ENCODE measurements around the gene STAP2.

Gene STAP2

GRCh38 chr19:4366666-4367335 lies 28.2 kb upstream of the STAP2 start:
- Mint-ChIP-seq H3K4me1 (ENCODE audit: low read depth in 2 of 2) (peaks cover 16 to 25% of the 10 kb centered on the region in 2 donors), H3K4me3 (no peak overlapping the region), H3K27me3 (no peaks in the 10 kb centered on the region), H3K36me3 (ENCODE audit: insufficient read depth) (peaks cover 55% of the 10 kb centered on the region), H3K9me3 (no peaks in the 10 kb centered on the region), H3K27ac (peak overlapping the region in 1 of 2 donors; percentile 84)
- DNase-seq = no peak
- ATAC-seq (replicated peaks) = no peak

DNA sequence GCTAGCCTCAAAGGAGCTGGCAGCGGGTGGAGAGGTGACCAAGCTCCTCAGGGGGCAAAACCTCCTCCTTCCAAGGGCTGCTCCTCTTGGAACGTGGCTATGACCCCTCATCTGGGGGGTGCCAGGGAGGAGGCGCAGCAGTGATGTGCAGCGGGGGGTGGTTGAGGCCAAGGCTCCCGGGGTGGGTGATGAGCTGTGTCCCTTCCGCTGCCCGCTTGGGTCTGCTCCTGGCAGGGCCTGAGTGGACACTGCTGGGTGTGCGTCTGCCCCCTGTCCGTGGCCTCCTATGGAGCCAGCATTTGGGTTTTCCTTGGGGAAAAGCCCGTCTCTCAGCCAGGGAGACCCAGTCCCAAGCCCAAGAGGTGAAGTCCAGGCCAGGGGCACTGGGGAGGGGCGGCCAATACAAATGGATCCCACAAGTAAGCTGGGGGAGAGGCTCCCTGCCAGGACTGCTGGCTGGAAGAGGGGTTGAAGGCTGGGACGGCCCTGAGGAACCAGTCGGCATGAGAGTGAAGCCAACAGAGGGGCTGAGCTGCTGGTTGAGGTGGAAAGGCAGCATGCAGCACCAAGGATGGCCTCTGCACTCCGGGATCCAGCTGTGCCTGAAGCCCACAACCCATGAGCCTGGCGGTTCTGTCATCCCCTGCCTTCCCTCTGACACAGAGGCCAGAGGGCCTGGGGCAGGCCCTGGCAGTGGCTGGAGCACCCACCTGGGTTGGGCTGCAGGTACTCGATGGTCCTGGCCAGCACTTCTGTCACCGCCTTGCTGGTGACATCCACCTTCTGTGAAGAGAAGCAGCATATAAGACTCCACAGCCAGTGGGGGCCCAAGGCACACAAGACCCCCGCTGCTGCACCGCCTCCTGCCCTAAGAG lies 27.4 kb upstream of the STAP2 start:
- H3K27ac Mint-ChIP-seq = peak overlapping the region in 1 of 2 donors; percentile 84
- H3K27me3 Mint-ChIP-seq = no peaks in the 10 kb centered on the region
- H3K4me1 Mint-ChIP-seq (ENCODE audit: low read depth in 2 of 2) = peaks cover 14 to 24% of the 10 kb centered on the region in 2 donors
- ATAC-seq (replicated peaks) (no peak), DNase-seq (no peak)
- H3K9me3 Mint-ChIP-seq = no peaks in the 10 kb centered on the region
- no peak overlapping the region for H3K4me3 Mint-ChIP-seq
- peaks cover 55% of the 10 kb centered on the region for H3K36me3 Mint-ChIP-seq (ENCODE audit: insufficient read depth)

- peak overlapping the region in 1 of 2 donors; percentile 10 for H3K27ac Mint-ChIP-seq
- no peak for ATAC-seq (replicated peaks)
- peaks cover 13 to 19% of the 10 kb centered on the region in 2 donors for H3K4me1 Mint-ChIP-seq (ENCODE audit: low read depth in 2 of 2)
- no peak overlapping the region for H3K4me3 Mint-ChIP-seq
- H3K36me3 Mint-ChIP-seq (ENCODE audit: insufficient read depth) = peaks cover 55% of the 10 kb centered on the region
- no peak for DNase-seq
- no peaks in the 10 kb centered on the region for H3K27me3 Mint-ChIP-seq
- no peaks in the 10 kb centered on the region for H3K9me3 Mint-ChIP-seq
These were observed 26.7 kb upstream of the STAP2 start for GRCh38 chr19:4365341-4365740.

DNA sequence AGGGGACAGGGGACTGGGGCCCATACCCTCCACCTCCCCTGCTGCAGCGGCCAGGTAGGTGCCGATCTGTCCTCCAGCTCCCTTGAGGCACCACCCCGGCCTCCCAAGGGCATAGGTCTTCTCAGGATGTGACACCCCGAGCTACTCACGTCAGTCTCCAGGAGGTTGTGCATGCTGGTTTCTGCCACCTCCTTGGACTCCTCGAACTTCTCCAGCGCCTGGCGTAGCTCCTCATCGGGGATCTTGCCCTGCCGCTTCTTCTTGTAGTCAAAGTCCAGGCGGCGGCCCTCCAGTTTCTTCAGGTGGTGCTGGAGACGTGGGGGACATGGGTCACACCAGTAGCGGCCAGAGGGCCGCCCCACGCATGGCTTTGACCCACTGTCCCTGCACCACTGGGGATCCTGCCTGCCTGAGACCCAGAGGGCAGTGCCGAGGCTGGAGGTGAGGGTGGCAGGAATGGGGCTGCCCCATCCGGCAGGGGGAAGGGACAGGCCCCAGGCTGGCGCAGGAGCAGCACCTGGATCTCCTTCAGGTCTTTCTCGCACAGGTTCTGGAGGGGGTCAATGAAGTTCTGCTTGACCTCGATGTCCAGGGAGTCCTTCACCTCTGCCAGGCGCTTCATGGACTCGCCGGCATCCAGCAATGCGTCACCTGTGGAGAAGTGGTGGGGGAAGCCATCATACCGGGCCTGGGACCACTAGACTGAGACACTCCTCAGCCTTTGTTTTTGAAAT lies 25.1 kb upstream of the STAP2 start:
- DNase-seq (no peak), ATAC-seq (replicated peaks) (no peak)
- no peaks in the 10 kb centered on the region for H3K27me3 Mint-ChIP-seq
- peaks cover 5 to 12% of the 10 kb centered on the region in 2 donors for H3K4me1 Mint-ChIP-seq (ENCODE audit: low read depth in 2 of 2)
- H3K36me3 Mint-ChIP-seq (ENCODE audit: insufficient read depth) = peaks cover 46% of the 10 kb centered on the region
- H3K9me3 Mint-ChIP-seq = no peaks in the 10 kb centered on the region
- H3K4me3 Mint-ChIP-seq = no peak overlapping the region
- no peak overlapping the region for H3K27ac Mint-ChIP-seq

GRCh38 chr19:4362831-4363545 lies 24.4 kb upstream of the STAP2 start:
- no peaks in the 10 kb centered on the region for H3K9me3 Mint-ChIP-seq
- peaks cover 4 to 6% of the 10 kb centered on the region in 2 donors for H3K4me1 Mint-ChIP-seq (ENCODE audit: low read depth in 2 of 2)
- ATAC-seq (replicated peaks) (no peak), DNase-seq (no peak)
- H3K27me3 Mint-ChIP-seq = no peaks in the 10 kb centered on the region
- peaks cover 43% of the 10 kb centered on the region for H3K36me3 Mint-ChIP-seq (ENCODE audit: insufficient read depth)
- H3K27ac Mint-ChIP-seq = no peak overlapping the region
- H3K4me3 Mint-ChIP-seq = no peak overlapping the region

- no peak overlapping the region for H3K4me3 Mint-ChIP-seq
- H3K27ac Mint-ChIP-seq = no peak overlapping the region
- peaks cover 39% of the 10 kb centered on the region for H3K36me3 Mint-ChIP-seq (ENCODE audit: insufficient read depth)
- H3K9me3 Mint-ChIP-seq = no peaks in the 10 kb centered on the region
- no peaks in the 10 kb centered on the region for H3K27me3 Mint-ChIP-seq
- DNase-seq = no peak
- H3K4me1 Mint-ChIP-seq (ENCODE audit: low read depth in 2 of 2) = peaks cover 2 to 4% of the 10 kb centered on the region in 2 donors
- ATAC-seq (replicated peaks) = no peak
These were observed 23.6 kb upstream of the STAP2 start for GRCh38 chr19:4362101-4362828.

GRCh38 chr19:4361152-4362046 lies 22.8 kb upstream of the STAP2 start:
- Mint-ChIP-seq H3K4me1 (ENCODE audit: low read depth in 2 of 2) (peaks cover 2 to 4% of the 10 kb centered on the region in 2 donors), H3K27ac (no peak overlapping the region), H3K9me3 (no peaks in the 10 kb centered on the region), H3K27me3 (no peaks in the 10 kb centered on the region), H3K36me3 (ENCODE audit: insufficient read depth) (peaks cover 38% of the 10 kb centered on the region), H3K4me3 (no peak overlapping the region)
- ATAC-seq (replicated peaks) = no peak
- no peak for DNase-seq

DNA sequence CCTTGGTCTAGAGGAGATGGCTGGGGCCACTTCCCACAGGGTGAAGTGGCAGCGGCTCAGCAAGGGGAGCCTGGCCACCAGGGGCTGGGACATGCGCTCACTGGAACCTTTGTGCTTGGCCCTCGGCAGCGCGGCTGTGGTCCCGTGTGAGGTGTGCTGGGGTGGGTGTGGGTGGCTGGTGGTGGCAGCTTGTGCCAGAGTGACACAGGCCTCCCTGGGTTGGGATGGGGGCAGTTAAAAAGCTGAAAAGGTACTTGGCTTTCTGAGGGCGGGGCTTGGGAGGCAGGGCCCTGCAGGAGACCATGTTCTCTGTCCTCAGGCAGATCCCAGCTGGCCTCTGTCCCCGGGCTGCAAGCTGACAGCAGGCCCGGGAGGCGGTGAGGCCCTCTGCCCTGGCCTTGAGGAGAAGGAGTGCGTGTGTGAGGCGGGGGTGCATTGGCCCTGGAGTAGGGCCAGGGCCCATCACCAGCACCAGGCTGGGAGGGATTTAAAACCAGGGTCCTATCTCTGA lies 22.1 kb upstream of the STAP2 start:
- ATAC-seq (replicated peaks) = no peak
- Mint-ChIP-seq H3K9me3 (no peaks in the 10 kb centered on the region), H3K4me3 (no peak overlapping the region), H3K4me1 (ENCODE audit: low read depth in 2 of 2) (peaks cover 2 to 4% of the 10 kb centered on the region in 2 donors), H3K27ac (peak overlapping the region; percentile 57 to 58), H3K36me3 (ENCODE audit: insufficient read depth) (peaks cover 38% of the 10 kb centered on the region), H3K27me3 (no peaks in the 10 kb centered on the region)
- no peak for DNase-seq

DNA sequence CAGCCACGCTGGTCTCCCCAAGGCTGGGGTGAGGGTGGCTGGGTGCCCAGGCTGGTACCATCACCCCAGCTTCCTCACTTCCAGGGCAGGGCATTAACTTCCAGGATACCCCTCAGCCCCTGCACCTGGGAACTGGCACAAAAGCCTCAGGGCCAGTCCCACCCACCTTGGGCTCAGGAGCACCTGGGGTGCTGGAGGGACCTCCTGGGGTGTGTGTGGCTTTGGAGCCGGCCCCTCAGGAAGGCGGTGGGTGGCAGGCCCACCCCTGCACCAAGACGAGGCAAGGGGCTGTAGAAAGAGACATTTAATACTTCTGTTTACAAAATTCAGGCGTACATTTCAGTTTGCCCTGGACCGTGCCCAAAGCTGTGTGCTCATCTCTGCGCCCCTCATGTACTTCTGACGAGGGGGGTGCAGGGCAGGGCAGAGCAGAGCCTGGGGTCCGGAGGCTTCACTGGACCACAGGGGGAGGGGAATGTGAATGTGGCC lies 21.5 kb upstream of the STAP2 start:
- peaks cover 2 to 4% of the 10 kb centered on the region in 2 donors for H3K4me1 Mint-ChIP-seq (ENCODE audit: low read depth in 2 of 2)
- no peak overlapping the region for H3K4me3 Mint-ChIP-seq
- no peaks in the 10 kb centered on the region for H3K9me3 Mint-ChIP-seq
- H3K27ac Mint-ChIP-seq = peak overlapping the region; percentile 57 to 58
- ATAC-seq (replicated peaks) (no peak), DNase-seq (no peak)
- H3K36me3 Mint-ChIP-seq (ENCODE audit: insufficient read depth) = peaks cover 37% of the 10 kb centered on the region
- no peaks in the 10 kb centered on the region for H3K27me3 Mint-ChIP-seq

DNA sequence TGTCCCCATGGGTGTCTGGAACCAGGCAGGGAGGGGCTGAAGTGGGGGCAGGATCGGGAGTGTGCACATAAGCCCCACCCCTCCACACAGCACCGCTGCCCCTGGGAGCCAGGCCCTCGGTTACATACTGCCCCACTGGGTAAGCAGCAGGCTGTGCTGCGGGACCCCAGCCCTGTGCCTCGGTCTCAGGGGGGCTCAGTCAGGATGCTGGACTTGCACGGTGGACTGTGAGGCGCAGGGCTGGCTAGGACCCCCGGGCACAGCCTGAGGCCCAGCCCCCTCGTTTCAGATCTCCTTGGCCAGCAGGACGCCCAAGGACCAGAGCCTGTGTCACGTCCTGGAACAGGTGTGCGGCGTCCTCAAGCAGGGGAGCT lies 21.0 kb upstream of the STAP2 start:
- H3K27ac Mint-ChIP-seq = peak overlapping the region in 1 of 2 donors; percentile 57
- DNase-seq = no peak

DNA sequence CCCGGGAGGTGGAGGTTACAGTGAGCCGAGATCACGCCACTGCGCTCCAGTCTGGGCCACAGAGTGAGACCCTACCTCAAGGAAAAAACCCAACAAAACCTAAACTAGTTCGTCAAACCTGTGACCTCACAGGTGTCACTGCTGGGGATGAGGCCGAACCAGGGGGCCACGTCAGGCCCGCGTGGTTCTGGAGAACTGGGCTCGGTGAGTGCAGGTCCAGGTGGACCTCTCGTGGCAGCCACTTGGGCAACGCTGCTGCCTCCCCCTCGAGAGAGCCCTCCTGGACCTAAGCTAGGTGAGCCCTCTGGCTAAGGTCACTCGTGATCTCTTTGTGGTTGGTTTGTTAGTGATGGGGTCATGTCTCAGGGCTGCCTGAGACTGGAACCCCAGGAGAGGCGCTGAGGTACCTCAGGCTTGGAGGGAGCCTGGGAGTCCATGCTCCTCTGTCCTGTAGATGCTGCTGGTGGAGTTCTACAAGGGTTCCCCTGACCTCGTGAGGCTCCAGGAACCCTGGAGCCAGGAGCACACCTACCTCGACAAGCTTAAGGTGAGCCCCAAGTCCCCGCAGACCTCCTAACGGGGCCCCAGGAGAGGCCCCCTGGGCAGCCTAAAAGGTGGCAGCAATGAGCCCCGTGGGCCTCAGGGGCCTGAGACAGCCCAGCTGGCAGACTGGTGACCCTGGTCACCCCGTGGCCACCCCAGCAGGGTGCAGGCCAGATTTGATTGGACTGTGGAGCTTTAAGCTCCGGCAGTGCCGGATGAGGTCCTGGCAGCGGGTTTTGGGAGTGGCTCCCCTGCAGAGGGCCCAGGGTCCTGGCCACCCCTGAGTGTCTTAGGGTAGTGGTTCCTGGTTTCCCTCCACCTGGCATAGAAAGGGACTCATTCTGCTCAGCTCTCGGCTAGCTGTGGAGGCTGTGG lies 20.3 kb upstream of the STAP2 start:
- Mint-ChIP-seq H3K9me3 (no peaks in the 10 kb centered on the region), H3K4me3 (no peak overlapping the region), H3K27ac (peak overlapping the region in 1 of 2 donors; percentile 53), H3K36me3 (ENCODE audit: insufficient read depth) (peaks cover 35% of the 10 kb centered on the region), H3K4me1 (ENCODE audit: low read depth in 2 of 2) (peaks cover 2 to 4% of the 10 kb centered on the region in 2 donors), H3K27me3 (no peaks in the 10 kb centered on the region)
- ATAC-seq (replicated peaks) (no peak), DNase-seq (no peak)

More for the DNA sequence above, 21.0 kb upstream of the STAP2 start:
- H3K9me3 Mint-ChIP-seq = no peaks in the 10 kb centered on the region
- no peaks in the 10 kb centered on the region for H3K27me3 Mint-ChIP-seq
- H3K4me1 Mint-ChIP-seq (ENCODE audit: low read depth in 2 of 2) = peaks cover 2 to 4% of the 10 kb centered on the region in 2 donors
- H3K36me3 Mint-ChIP-seq (ENCODE audit: insufficient read depth) = peaks cover 32% of the 10 kb centered on the region
- ATAC-seq (replicated peaks) = no peak
- no peak overlapping the region for H3K4me3 Mint-ChIP-seq
